ENCODE data around the gene BEND6. TPM values are rescaled to one million over a fixed set of nuclear protein-coding genes. Genes with fewer than 3 reads are reported as not detected.

BEND6 gene
- total RNA-seq, 1 experiment from 2014 or later = 1.4 TPM

DNA sequence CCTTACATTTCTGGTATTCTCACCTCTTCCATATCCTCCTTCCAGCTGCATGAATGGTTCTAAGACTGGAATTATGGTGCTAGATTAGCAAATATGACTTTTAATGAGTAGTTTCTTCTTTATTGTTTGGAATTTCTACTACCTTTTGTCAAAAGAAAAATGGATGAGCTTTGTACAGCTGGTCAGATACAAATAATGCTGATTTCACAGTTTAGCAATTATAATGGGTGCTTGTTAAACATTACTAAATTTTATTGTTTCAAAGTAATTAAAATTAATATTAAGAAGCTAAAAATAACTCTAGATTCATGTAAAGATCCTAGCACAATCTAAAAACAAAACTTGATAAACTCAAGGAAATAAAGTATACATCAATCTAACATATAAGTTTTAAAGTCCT lies 32.3 kb upstream of the BEND6 start:
- H3K79me2 ChIP-seq (ENCODE audit: insufficient read depth, low read length) = no peaks in the 10 kb centered on the region

More for the DNA sequence above, 32.3 kb upstream of the BEND6 start:
- no peak overlapping the region for H3K18ac ChIP-seq (ENCODE audit: insufficient read length, low read depth, low read length)
- no peaks in the 10 kb centered on the region for H3K36me3 Mint-ChIP-seq (ENCODE audit: insufficient read depth in 1 of 3, low read depth in 3 of 3)
- no peak overlapping the region for H2BK120ac ChIP-seq (ENCODE audit: low read depth, low read length, poor library complexity, severe bottlenecking)
- H4K20me1 ChIP-seq (ENCODE audit: control insufficient read depth, insufficient read depth, insufficient read length) = no peaks in the 10 kb centered on the region
- H2BK15ac ChIP-seq (ENCODE audit: low read depth, low read length) = no peak overlapping the region
- H3K27me3 ChIP-seq (ENCODE audit: insufficient read depth, low read length) = no peaks in the 10 kb centered on the region
- H3K23ac ChIP-seq (ENCODE audit: insufficient read length, low read depth, low read length) = no peak overlapping the region
- H3K9ac ChIP-seq (ENCODE audit: extremely low read depth, insufficient read length, low read length) = no peak overlapping the region
- H3K14ac ChIP-seq (ENCODE audit: insufficient read depth, low read length) = no peak overlapping the region
- no peaks in the 10 kb centered on the region for H3K9me3 Mint-ChIP-seq
- H3K27ac ChIP-seq (ENCODE audit: insufficient read length, low read depth, low read length) = no peak overlapping the region
- no peaks in the 10 kb centered on the region for H3K23me2 ChIP-seq (ENCODE audit: insufficient read length, low read depth, low read length, poor library complexity, severe bottlenecking)
- H2BK12ac ChIP-seq (ENCODE audit: insufficient read length, low read depth, low read length) = no peak overlapping the region
- no peak overlapping the region for H3K4me3 Mint-ChIP-seq
- no peak overlapping the region for H3T11ph ChIP-seq (ENCODE audit: low read length)
- no peaks in the 10 kb centered on the region for H3K9me3 ChIP-seq (ENCODE audit: control insufficient read depth, low read depth, low read length)
- H2AK5ac ChIP-seq (ENCODE audit: insufficient read length, low read length) = no peak overlapping the region
- H3K79me1 ChIP-seq (ENCODE audit: insufficient read depth, low read depth, low read length, poor library complexity, severe bottlenecking) = no peaks in the 10 kb centered on the region
- H2BK20ac ChIP-seq (ENCODE audit: low read depth, low read length, poor library complexity, severe bottlenecking) = no peak overlapping the region
- H4K8ac ChIP-seq (replicated peaks; ENCODE audit: insufficient read length, low read depth, low read length) = no peak overlapping the region
- H4K91ac ChIP-seq (ENCODE audit: insufficient read length, low read depth, low read length) = no peak overlapping the region
- H2BK5ac ChIP-seq (ENCODE audit: insufficient read length, low read length) = no peak overlapping the region
- no peak for DNase-seq
- no peaks in the 10 kb centered on the region for H3K4me1 ChIP-seq (ENCODE audit: insufficient read depth, low read length)
- no peak overlapping the region for H3K4me2 ChIP-seq (ENCODE audit: insufficient read depth, insufficient read length, low read length)
- TF ChIP-seq CTCF (conservative IDR thresholded peaks at IDR 0.05) = no peak
- no peak overlapping the region for H3K27ac Mint-ChIP-seq
- H3K4me1 Mint-ChIP-seq = peaks cover 11 to 21% of the 10 kb centered on the region in 2 experiments
- no peak overlapping the region for H4K5ac ChIP-seq (ENCODE audit: insufficient read length, low read depth, low read length)
- no peak overlapping the region for H2AFZ ChIP-seq (ENCODE audit: low read length)
- H3K27me3 Mint-ChIP-seq (ENCODE audit: low read depth) = no peaks in the 10 kb centered on the region
- H3K56ac ChIP-seq (ENCODE audit: insufficient read length, low read depth, low read length) = no peak overlapping the region
- H3K4ac ChIP-seq (ENCODE audit: low read depth, low read length) = no peak overlapping the region
